H9 (cell line): ENCODE results near the gene DCTN3. TPM values are rescaled to one million over a fixed set of nuclear protein-coding genes. Genes with fewer than 3 reads are reported as not detected.

Source experiments
- DNase-seq: peaks from one replicate; pipeline ENCODE4 v3.0.0-alpha.2; 2017
- H2AFZ ChIP-seq: one replicate; pipeline ENCODE4 v1.6.1; 2013; ENCODE audit warnings: mild to moderate bottlenecking, low read length, control low read depth, moderate library complexity
- H2AK5ac ChIP-seq: 2 replicates; pipeline ENCODE4 v1.6.1; 2013; ENCODE audit warnings: low read length, control low read depth, mixed read lengths; ENCODE audit not compliant: insufficient read length
- H2BK120ac ChIP-seq: one replicate; pipeline ENCODE4 v1.6.1; 2013; ENCODE audit warnings: low read depth, mild to moderate bottlenecking, low read length, control low read depth, inconsistent platforms; ENCODE audit not compliant: poor library complexity, severe bottlenecking
- H2BK12ac ChIP-seq: 2 replicates; pipeline ENCODE4 v1.6.1; 2013; ENCODE audit warnings: low read length, control low read depth, mixed read lengths, low read depth; ENCODE audit not compliant: insufficient read length
- H2BK15ac ChIP-seq: 2 replicates; pipeline ENCODE4 v1.6.1; 2013; ENCODE audit warnings: low read depth, low read length, control low read depth
- H2BK20ac ChIP-seq: one replicate; pipeline ENCODE4 v1.6.1; 2013; ENCODE audit warnings: low read depth, mild to moderate bottlenecking, low read length, control low read depth, inconsistent platforms; ENCODE audit not compliant: poor library complexity, severe bottlenecking
- H2BK5ac ChIP-seq: 2 replicates; pipeline ENCODE4 v1.6.1; 2013; ENCODE audit warnings: low read length, control low read depth, mixed read lengths; ENCODE audit not compliant: insufficient read length
- H3K14ac ChIP-seq: 2 replicates; pipeline ENCODE4 v1.6.1; 2013; ENCODE audit warnings: low read length, control low read depth; ENCODE audit not compliant: insufficient read depth
- H3K18ac ChIP-seq: 2 replicates; pipeline ENCODE4 v1.6.1; 2013; ENCODE audit warnings: low read depth, mild to moderate bottlenecking, mixed read lengths, low read length, control low read depth; ENCODE audit not compliant: insufficient read length
- H3K23ac ChIP-seq: 2 replicates; pipeline ENCODE4 v1.6.1; 2013; ENCODE audit warnings: low read length, control low read depth, mixed read lengths, low read depth; ENCODE audit not compliant: insufficient read length
- H3K23me2 ChIP-seq: 2 replicates; pipeline ENCODE4 v1.6.1; 2013; ENCODE audit warnings: low read depth, mild to moderate bottlenecking, mixed read lengths, low read length, control low read depth; ENCODE audit not compliant: insufficient read length, poor library complexity, severe bottlenecking
- H3K27ac ChIP-seq: 2 replicates; pipeline ENCODE4 v1.5.1; 2013; ENCODE audit warnings: low read length, control low read depth, mixed read lengths, low read depth; ENCODE audit not compliant: insufficient read length
- H3K27me3 ChIP-seq: 2 replicates; pipeline ENCODE4 v1.6.1; 2013; ENCODE audit warnings: low read length, control low read depth, inconsistent platforms; ENCODE audit not compliant: insufficient read depth
- H3K4ac ChIP-seq: 2 replicates; pipeline ENCODE4 v1.6.1; 2013; ENCODE audit warnings: low read depth, mild to moderate bottlenecking, control low read depth, inconsistent platforms, low read length, moderate library complexity
- H3K4me1 ChIP-seq: 2 replicates; pipeline ENCODE4 v1.6.1; 2013; ENCODE audit warnings: low read length, control low read depth, inconsistent platforms; ENCODE audit not compliant: insufficient read depth
- H3K4me2 ChIP-seq: 2 replicates; pipeline ENCODE4 v1.6.1; 2013; ENCODE audit warnings: low read length, control low read depth, mixed read lengths; ENCODE audit not compliant: insufficient read length, insufficient read depth
- H3K56ac ChIP-seq: 2 replicates; pipeline ENCODE4 v1.6.1; 2013; ENCODE audit warnings: low read depth, mild to moderate bottlenecking, mixed read lengths, low read length, control low read depth; ENCODE audit not compliant: insufficient read length
- H3K79me1 ChIP-seq: 2 replicates; pipeline ENCODE4 v1.6.1; 2013; ENCODE audit warnings: low read depth, mild to moderate bottlenecking, moderate library complexity, low read length, control low read depth, inconsistent platforms; ENCODE audit not compliant: insufficient read depth, poor library complexity, severe bottlenecking
- H3K79me2 ChIP-seq: 2 replicates; pipeline ENCODE4 v1.6.1; 2013; ENCODE audit warnings: low read length, control low read depth, inconsistent platforms; ENCODE audit not compliant: insufficient read depth
- H3K9ac ChIP-seq: 2 replicates; pipeline ENCODE4 v1.6.1; 2013; ENCODE audit warnings: low read length, control low read depth, mixed read lengths; ENCODE audit not compliant: insufficient read length; ENCODE audit errors: extremely low read depth
- H3K9me3 ChIP-seq: one replicate; pipeline ENCODE4 v1.6.1; 2013; ENCODE audit warnings: low read depth, low read length, inconsistent platforms; ENCODE audit not compliant: control insufficient read depth
- H3T11ph ChIP-seq: one replicate; pipeline ENCODE4 v1.6.1; 2013; ENCODE audit warnings: mild to moderate bottlenecking, low read length, control low read depth, inconsistent platforms
- H4K20me1 ChIP-seq: one replicate; pipeline ENCODE4 v1.6.1; 2013; ENCODE audit not compliant: control insufficient read depth, insufficient read length, insufficient read depth
- H4K5ac ChIP-seq: 2 replicates; pipeline ENCODE4 v1.6.1; 2013; ENCODE audit warnings: low read depth, mild to moderate bottlenecking, mixed read lengths, low read length, control low read depth; ENCODE audit not compliant: insufficient read length
- H4K8ac ChIP-seq: replicated peaks from 2 replicates; pipeline ENCODE4 v1.6.1; 2013; ENCODE audit warnings: low read length, control low read depth, mixed read lengths, low read depth; ENCODE audit not compliant: insufficient read length
- H4K91ac ChIP-seq: 2 replicates; pipeline ENCODE4 v1.6.1; 2013; ENCODE audit warnings: low read depth, mild to moderate bottlenecking, moderate library complexity, mixed read lengths, low read length, control low read depth; ENCODE audit not compliant: insufficient read length
- H3K27ac Mint-ChIP-seq, 3 experiments: 2 replicates in 2 of 3; 3 replicates in 1 of 3; pipeline ENCODE4 v1.8.0; 2020 to 2021; ENCODE audit warnings: mixed read lengths in 3 of 3, mild to moderate bottlenecking in 1 of 3, moderate library complexity in 1 of 3
- H3K27me3 Mint-ChIP-seq: 2 replicates; pipeline ENCODE4 v1.8.0; 2021; ENCODE audit warnings: low read depth, mild to moderate bottlenecking, moderate library complexity, mixed read lengths
- H3K36me3 Mint-ChIP-seq, 3 experiments: 2 replicates in 2 of 3; 3 replicates in 1 of 3; pipeline ENCODE4 v1.8.0; 2020 to 2021; ENCODE audit warnings: low read depth in 3 of 3, mixed read lengths in 3 of 3; ENCODE audit not compliant: insufficient read depth in 1 of 3
- H3K4me1 Mint-ChIP-seq, 2 experiments: 2 replicates each; pipeline ENCODE4 v1.8.0; 2020; ENCODE audit warnings: mixed read lengths in 2 of 2
- H3K4me3 Mint-ChIP-seq, 2 experiments: 2 replicates in 1 of 2; 3 replicates in 1 of 2; pipeline ENCODE4 v1.8.0; 2020 to 2021; ENCODE audit warnings: mild to moderate bottlenecking in 2 of 2, mixed read lengths in 2 of 2, moderate library complexity in 1 of 2
- H3K9me3 Mint-ChIP-seq, 2 experiments: 2 replicates in 1 of 2; 3 replicates in 1 of 2; pipeline ENCODE4 v1.8.0; 2020; ENCODE audit warnings: mild to moderate bottlenecking in 2 of 2, mixed read lengths in 2 of 2, moderate library complexity in 1 of 2
- WGBS: extraction: QIAGEN DNeasy Blood & Tissue Kit; methylation state at CpG from one replicate; pipeline ENCODE4 v1.1.7; 2013; ENCODE audit warnings: missing lambda C conversion rate, low lambda C conversion rate, mixed read lengths; ENCODE audit not compliant: insufficient read length; ENCODE audit errors: extremely low coverage; 5-methylcytosine and 5-hydroxymethylcytosine counted together
- total RNA-seq: library from RNA; stranded (reverse); gene quantifications from 2 replicates; pipeline ENCODE4 v1.2.1, GENCODE V29; 2021
- TF ChIP-seq, protein P1 (sequence below): fragments of 200-600 bp; sonication (generic); conservative IDR thresholded peaks from 3 replicates; pipeline ENCODE4 v1.8.0; 2021; ENCODE audit warnings: antibody characterized with exemption, mild to moderate bottlenecking

Gene DCTN3
- total RNA-seq, 1 experiment from 2014 or later = 40.0 TPM

DNA sequence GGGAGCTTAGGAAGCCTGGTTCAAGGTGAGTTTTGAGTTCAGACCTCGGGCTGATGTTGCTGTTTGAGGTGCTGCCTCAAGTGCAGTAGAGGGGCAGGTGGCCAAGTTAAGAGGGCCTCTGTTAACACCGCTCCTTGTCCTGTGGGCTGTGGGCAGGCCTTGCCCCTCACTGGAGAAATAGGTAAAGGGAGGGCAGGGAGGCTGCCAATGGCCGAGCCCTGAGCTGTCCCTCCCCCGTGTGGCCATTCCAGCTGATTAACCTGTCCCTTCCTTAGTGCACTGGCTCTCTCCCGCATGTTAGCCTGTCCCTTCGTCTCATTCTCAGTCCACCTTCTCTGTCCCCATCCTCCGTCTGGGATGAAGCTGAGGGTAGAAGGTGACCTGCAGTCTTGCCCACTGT is 52.2 kb downstream of the DCTN3 start:
- no peak overlapping the region for H3K27ac Mint-ChIP-seq
- H2BK20ac ChIP-seq = no peak overlapping the region
- H3T11ph ChIP-seq = no peak overlapping the region
- no peak overlapping the region for H4K91ac ChIP-seq
- no peak overlapping the region for H4K5ac ChIP-seq
- peaks cover 39% of the 10 kb centered on the region for H3K27me3 Mint-ChIP-seq
- no peak overlapping the region for H3K4ac ChIP-seq
- no peak overlapping the region for H3K18ac ChIP-seq
- no peak overlapping the region for H2BK5ac ChIP-seq
- no peak overlapping the region for H3K56ac ChIP-seq
- H3K14ac ChIP-seq = no peak overlapping the region
- no peak overlapping the region for H2AFZ ChIP-seq
- H3K4me3 Mint-ChIP-seq = no peak overlapping the region
- no peaks in the 10 kb centered on the region for H3K36me3 Mint-ChIP-seq
- H3K4me1 ChIP-seq = no peaks in the 10 kb centered on the region; the same call in 1 of the 2 replicates
- no peak overlapping the region for H2AK5ac ChIP-seq
- H2BK120ac ChIP-seq = no peak overlapping the region
- H3K9me3 Mint-ChIP-seq = no peaks in the 10 kb centered on the region
- no peak overlapping the region for H2BK12ac ChIP-seq
- no peak overlapping the region for H3K27ac ChIP-seq
- H3K4me1 Mint-ChIP-seq = peaks cover 17 to 37% of the 10 kb centered on the region in 2 experiments
- peaks cover 4% of the 10 kb centered on the region for H4K20me1 ChIP-seq
- H3K79me2 ChIP-seq = no peaks in the 10 kb centered on the region
- no peak overlapping the region for H3K9ac ChIP-seq
- H3K23ac ChIP-seq = no peak overlapping the region
- H3K23me2 ChIP-seq = no peaks in the 10 kb centered on the region
- no peaks in the 10 kb centered on the region for H3K79me1 ChIP-seq
- WGBS = no CpG with 5 or more reads among the region's 7 CpGs
- no peak overlapping the region for H2BK15ac ChIP-seq
- no peak overlapping the region for H4K8ac ChIP-seq
- no peak overlapping the region for H3K4me2 ChIP-seq
- H3K9me3 ChIP-seq = no peaks in the 10 kb centered on the region
- TF ChIP-seq, protein P1, sequence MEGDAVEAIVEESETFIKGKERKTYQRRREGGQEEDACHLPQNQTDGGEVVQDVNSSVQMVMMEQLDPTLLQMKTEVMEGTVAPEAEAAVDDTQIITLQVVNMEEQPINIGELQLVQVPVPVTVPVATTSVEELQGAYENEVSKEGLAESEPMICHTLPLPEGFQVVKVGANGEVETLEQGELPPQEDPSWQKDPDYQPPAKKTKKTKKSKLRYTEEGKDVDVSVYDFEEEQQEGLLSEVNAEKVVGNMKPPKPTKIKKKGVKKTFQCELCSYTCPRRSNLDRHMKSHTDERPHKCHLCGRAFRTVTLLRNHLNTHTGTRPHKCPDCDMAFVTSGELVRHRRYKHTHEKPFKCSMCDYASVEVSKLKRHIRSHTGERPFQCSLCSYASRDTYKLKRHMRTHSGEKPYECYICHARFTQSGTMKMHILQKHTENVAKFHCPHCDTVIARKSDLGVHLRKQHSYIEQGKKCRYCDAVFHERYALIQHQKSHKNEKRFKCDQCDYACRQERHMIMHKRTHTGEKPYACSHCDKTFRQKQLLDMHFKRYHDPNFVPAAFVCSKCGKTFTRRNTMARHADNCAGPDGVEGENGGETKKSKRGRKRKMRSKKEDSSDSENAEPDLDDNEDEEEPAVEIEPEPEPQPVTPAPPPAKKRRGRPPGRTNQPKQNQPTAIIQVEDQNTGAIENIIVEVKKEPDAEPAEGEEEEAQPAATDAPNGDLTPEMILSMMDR = no peak
- no peaks in the 10 kb centered on the region for H3K27me3 ChIP-seq
- no peak for DNase-seq
